Urinary bladder (tissue), 4 donors: ENCODE measurements around the gene DCUN1D2. TPM values are rescaled to one million over a fixed set of nuclear protein-coding genes. Genes with fewer than 3 reads are reported as not detected.
"Not testable (repeated sequence)": the region's sequence is repeated elsewhere in the genome, so short reads cannot be mapped to it uniquely, and the experiment has no call there.

Experiments
- DNase-seq: peaks from one replicate; pipeline ENCODE4 v3.0.0-alpha.2; 2015; ENCODE audit errors: extremely low spot score
- H3K27ac ChIP-seq: one replicate; pipeline ENCODE4 v1.5.1; 2013; ENCODE audit warnings: low read depth, mild to moderate bottlenecking, moderate library complexity
- H3K36me3 ChIP-seq: one replicate; pipeline ENCODE4 v1.6.1; 2013; ENCODE audit warnings: mild to moderate bottlenecking, moderate library complexity; ENCODE audit not compliant: insufficient read depth
- H3K4me1 ChIP-seq: one replicate; pipeline ENCODE4 v1.6.1; 2013; ENCODE audit warnings: mild to moderate bottlenecking, moderate library complexity; ENCODE audit not compliant: insufficient read depth
- H3K4me3 ChIP-seq: one replicate; pipeline ENCODE4 v1.5.1; 2013; ENCODE audit warnings: low read depth, low read length
- WGBS: extraction: QIAGEN DNeasy Blood & Tissue Kit; methylation state at CpG from one replicate; pipeline ENCODE4 v1.1.7; 2013; 5-methylcytosine and 5-hydroxymethylcytosine counted together
- polyA plus RNA-seq: library from polyadenylated mRNA; stranded (reverse); fragments of 200-250 nt; gene quantifications from one replicate; pipeline ENCODE4 v1.2.3, GENCODE V29; 2013
- total RNA-seq: library from RNA; depleted of rRNA; stranded (reverse); fragments of >200 nt; gene quantifications from one replicate; pipeline ENCODE4 v1.2.3, GENCODE V29; 2014
- donor health status: healthy with polysubstance abuse.
- donor health status: healthy.

Gene DCUN1D2
- total and polyA plus RNA-seq, 2 donors: 14.7 to 21.3 TPM

DNA sequence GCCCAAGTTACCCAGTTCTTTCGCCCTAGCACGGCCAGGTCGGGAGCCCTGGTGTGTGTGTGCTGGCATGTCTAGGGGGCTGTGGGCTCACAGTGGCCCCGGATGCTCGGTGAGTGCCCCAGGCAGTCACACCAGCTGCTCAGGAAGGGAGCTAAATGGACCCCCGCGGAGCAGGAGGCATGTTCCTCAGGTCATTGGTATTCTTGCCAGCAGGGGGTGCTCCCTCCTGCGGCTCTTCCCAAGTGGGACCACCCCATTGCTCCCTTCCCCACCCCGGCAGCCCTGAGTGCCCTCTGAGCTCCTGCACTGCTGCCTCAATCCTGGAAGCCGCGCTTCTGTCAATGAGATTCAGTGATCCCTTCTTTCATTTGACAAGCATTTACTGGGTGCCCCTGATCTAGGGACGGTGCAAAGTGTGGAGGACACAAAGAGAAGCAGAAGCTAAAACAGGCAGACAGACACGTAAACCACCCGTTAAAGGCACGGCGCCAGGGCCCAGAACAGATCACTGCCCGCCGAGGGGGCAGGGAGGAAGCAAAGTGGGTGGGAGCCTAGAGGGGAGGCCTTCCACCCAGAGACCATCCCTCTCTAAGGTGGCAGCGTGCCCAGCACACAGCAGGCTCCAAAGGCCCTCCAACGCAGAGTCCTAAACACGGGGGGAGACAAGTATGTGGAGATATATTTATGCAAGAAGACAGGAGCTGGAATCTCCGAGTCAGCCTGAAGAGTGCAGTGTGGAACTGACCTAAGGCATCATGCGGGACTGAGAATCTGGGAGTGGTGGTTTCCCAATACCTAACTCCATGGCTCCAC, 32.1 kb downstream of the DCUN1D2 start:
- Histone ChIP-seq H3K27ac (no peak overlapping the region), H3K36me3 (peaks cover 2% of the 10 kb centered on the region), H3K4me3 (no peak overlapping the region), H3K4me1 (no peaks in the 10 kb centered on the region)
- DNase-seq: no peak
- 66% methylated on average over 23 of the region's 23 CpGs for WGBS

DNA sequence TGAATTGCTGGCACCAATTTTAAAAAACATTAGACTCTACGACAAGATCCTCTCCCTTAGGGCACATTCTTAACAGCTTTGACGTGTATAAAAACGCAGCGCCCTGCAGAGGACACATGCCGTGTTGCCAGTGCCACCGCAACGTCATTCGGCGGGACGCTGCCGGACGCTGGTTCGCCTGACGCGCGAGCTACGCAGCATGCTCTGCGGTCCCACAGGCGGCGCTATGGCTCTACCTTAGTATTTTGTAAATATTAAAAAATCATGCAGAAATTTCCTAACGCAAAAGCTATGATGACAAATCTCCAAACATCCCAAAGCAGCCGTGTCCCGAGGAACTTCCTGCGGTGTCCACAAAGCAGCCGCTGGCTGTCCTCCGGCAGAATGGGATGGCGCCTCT, 33.0 kb downstream of the DCUN1D2 start:
- no peak overlapping the region for H3K27ac ChIP-seq
- WGBS: 91% methylated on average over 27 of the region's 27 CpGs
- H3K4me1 ChIP-seq: no peaks in the 10 kb centered on the region
- no peak for DNase-seq
- no peak overlapping the region for H3K4me3 ChIP-seq
- peaks cover 2% of the 10 kb centered on the region for H3K36me3 ChIP-seq

DNA sequence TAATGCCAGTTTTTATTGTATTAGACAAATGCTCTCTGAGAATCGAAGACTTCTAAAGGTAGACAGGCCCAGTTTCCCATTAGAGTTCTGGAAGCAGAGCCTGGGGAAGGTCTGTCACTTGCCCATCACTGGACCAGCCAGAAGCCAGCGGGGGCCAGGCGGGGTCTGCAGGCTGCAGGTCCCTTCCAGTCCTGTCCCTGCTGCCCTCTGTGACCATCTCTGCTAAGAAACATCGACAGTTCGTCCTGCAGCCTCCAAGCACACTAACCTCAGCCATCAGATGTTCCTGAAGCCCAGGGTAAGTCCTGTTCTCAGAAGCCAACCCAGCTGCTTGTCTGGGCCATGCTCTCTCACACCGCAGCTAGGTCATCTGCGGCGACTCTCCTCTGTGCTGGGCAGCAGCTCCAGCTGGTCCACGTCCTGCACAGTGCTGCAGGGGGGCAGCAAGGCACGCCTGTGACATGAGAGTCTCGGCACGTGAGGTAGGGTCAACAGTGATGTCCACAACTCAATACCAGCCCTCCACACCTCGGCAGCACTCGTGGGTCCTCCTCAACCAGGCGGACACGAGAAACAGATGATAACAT, 34.3 kb downstream of the DCUN1D2 start:
- peaks cover 2% of the 10 kb centered on the region for H3K36me3 ChIP-seq

DNA sequence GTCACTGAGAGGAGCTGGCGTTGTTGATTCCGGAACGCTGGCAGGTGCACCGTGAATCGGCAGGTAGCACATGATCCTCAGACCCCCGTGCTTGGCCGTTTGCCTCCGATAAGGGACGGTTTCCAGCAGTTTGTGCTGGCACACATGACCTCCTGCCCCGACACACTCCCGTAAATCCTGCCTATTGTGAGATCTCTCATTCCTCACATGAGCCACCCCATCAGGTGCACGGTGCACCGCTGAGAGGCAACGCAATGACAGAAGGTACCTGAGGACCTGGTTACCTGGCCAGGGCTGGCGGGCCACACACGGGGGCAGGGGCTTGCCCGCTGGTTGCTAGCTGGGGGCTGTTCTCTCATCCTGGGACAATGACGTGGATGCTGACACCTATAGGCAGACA, 35.1 kb downstream of the DCUN1D2 start:
- H3K4me1 ChIP-seq: no peaks in the 10 kb centered on the region
- no peak overlapping the region for H3K27ac ChIP-seq
- no peak for DNase-seq
- H3K36me3 ChIP-seq: peaks cover 2% of the 10 kb centered on the region
- WGBS: 95% methylated on average over 18 of the region's 18 CpGs
- no peak overlapping the region for H3K4me3 ChIP-seq

More for the DNA sequence above, 34.3 kb downstream of the DCUN1D2 start:
- Histone ChIP-seq H3K4me1 (no peaks in the 10 kb centered on the region), H3K27ac (no peak overlapping the region), H3K4me3 (no peak overlapping the region)
- WGBS: 94% methylated on average over 16 of the region's 16 CpGs
- no peak for DNase-seq

DNA sequence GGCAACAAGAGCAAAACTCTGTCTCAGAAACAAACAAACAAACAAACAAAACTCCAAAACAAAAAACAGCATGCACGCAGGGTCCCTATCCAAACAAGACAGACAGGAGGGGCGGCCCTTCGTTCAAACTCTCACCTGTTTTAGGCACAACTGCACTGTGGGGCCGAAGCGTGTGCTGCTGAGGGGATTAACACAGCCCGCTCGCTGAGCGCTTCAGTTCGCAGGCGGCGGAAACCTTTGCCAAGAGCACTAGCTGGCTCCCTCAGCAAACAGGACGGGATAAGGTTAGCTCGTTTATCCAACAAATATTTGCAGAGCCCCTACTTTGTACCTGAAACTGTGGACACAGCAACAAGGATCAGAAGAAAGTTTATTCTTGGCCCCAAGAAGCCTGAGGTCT, 35.6 kb downstream of the DCUN1D2 start:
- no peak for DNase-seq
- Histone ChIP-seq H3K4me3 (no peak overlapping the region), H3K36me3 (no peaks in the 10 kb centered on the region), H3K27ac (no peak overlapping the region), H3K4me1 (no peaks in the 10 kb centered on the region)
- WGBS: 96% methylated on average over 13 of the region's 13 CpGs

DNA sequence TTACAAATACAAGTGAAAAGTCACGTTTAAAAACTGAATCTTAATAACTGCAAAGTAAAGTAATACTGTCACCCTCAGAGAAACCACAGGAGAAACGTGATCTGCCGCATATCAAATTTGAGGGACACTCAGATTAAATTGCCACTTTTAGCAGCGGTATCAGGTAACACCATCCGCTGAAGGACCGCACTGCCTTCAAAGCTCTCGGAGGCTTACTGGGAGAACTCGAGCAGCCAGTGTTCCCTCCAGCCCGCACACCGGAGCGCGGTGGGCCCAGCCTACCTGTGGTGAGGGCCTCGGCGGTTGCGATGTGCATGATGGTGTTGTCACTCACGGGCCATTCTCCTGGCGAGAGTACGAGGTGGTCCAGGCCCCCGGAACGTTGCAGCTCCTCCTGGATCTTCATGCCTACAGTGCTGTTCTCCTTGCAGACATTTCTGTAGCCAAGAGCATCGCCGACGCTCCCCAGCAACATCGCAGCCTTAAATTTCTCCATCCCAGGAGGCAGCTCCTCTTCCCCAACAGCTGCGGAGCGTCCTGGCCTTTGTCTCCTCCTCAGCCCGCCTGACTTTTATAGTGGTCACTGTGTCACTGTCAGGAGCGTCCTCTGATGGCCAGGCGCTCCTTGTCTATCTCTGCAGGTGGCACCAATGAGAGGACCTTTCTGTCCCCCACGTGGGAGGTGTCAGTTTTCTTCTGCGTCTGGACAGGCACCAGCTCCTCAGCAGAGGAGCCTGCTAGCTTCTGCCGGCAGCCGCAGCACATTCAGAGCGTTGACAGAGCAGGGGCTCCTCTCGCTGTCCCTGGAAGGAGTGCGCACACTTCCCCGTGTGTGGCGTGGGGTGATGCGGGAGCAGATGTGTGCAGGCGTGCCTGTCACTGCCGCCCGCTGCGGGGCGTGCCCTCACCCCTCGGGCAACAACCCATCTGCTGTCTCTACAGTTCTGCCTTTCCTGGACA, 37.3 kb downstream of the DCUN1D2 start, which contains the start of gene ADPRHL1:
Gene ADPRHL1, minus strand, starts transcription at position 547 of the 960 bp plus-strand sequence. Its CDS starts 51 bp downstream, at position 496.
- WGBS: 65% methylated on average over 45 of the region's 45 CpGs
- H3K27ac ChIP-seq: no peak within 1 kb of the TSS
- H3K4me1 ChIP-seq: no peaks in the 10 kb centered on the region
- no peak within 1 kb of the TSS for H3K4me3 ChIP-seq
- no peak for DNase-seq
- H3K36me3 ChIP-seq: no peaks in the 10 kb centered on the region

DNA sequence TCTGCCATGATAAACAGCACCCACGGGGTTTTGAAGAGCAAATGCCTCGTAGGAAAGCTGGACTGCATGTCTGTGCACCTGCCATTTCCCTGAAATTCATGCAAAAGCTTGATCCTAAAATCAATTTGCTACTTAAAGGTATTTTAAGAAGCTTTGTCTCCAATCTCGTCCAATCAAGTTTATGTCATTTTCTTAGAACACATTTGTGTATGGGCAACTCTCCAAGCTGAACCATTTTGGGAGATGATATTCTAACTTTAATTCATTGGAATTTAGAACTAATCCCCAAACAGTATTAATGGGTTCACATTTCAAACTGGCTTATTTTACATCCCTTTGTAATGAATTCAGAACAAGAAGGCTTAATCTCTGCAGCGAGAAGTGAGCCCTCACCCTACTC, 38.0 kb downstream of the DCUN1D2 start:
- no peak for DNase-seq
- no peak overlapping the region for H3K4me3 ChIP-seq
- H3K27ac ChIP-seq: no peak overlapping the region
- H3K36me3 ChIP-seq: no peaks in the 10 kb centered on the region
- no peaks in the 10 kb centered on the region for H3K4me1 ChIP-seq
- 76% methylated on average over 4 of the region's 4 CpGs for WGBS

DNA sequence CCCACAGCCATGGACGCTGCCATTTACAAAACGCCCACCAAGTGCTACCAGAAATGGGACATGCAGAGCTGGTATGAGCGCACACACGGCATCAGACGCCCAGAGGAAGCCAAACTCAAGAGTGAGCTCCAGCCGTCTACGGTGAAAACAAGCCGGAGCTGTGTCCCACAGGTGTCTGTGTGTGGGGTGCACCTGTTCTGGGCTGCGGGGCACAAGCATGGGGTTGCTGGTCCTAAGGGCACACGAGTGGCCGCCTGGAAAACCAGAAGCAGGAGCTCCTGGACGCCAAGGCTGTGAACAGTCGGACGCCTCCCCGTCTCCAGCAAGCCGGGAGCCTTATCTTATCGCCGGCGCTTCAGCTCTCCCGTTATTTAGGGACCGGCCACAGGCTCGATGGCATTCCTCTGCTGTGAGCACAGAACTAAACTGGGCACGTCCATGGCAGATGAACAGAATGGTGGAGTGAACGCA, 38.5 kb downstream of the DCUN1D2 start:
- WGBS: 80% methylated on average over 24 of the region's 24 CpGs
- Histone ChIP-seq H3K27ac (no peak overlapping the region), H3K36me3 (no peaks in the 10 kb centered on the region), H3K4me3 (no peak overlapping the region), H3K4me1 (no peaks in the 10 kb centered on the region)
- no peak for DNase-seq

DNA sequence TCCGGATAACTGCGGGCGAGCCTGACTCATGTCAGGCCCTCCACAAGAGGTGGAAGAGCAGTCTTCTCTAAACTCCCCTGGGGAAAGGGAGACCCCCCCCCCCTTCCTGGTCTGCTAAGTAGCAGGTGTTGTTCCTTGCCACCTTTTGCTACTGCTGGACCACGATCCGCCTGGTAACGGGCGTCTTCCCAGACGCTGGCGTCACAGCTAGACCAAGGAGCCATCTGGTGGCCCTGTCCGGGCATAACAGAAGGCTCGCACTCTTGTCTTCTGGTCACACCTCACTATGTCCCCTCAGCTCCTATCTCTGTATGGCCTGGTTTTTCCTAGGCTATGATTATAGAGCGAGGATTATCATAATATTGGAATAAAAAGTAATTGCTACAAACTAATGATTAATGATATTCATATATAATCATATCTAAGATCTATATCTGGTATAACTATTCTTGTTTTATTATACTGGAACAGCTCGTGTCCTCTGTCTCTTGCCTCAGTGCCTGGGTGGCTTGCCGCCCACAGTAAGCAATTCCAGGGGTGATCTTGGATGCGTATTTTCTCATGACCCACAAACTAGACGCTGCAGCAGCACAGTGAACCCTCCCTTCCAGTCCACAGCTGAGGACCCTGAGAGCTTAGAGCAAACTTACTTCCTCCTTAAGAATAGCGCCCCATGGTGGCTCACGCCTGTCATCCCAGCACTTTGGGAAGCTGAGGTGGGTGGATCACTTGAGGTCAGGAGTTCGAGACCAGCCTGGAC, 39.5 kb downstream of the DCUN1D2 start:
- H3K4me1 ChIP-seq, H3K36me3 ChIP-seq, DNase-seq, H3K27ac ChIP-seq, H3K4me3 ChIP-seq: not testable (repeated sequence)
- 74% methylated on average over 18 of the region's 19 CpGs for WGBS

DNA sequence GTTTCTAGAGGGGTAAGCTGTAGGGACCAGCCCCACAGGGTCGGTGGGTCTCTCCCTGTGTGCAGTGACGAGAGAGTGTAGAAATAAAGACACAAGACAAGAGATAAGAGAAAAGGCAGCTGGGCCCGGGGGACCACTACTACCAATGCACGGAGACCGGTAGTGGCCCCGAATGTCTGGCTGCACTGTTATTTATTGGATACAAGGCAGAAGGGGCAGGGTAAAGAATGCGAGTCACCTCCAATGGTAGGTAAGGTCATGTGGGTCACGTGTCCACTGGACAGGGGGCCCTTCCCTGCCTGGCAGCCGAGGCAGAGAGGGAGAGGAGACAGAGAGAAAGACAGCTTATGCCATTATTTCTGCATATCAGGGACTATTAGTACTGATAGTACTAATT, 40.2 kb downstream of the DCUN1D2 start:
- H3K36me3 ChIP-seq, H3K27ac ChIP-seq, H3K4me1 ChIP-seq, DNase-seq, H3K4me3 ChIP-seq: not testable (repeated sequence)
- WGBS: 87% methylated on average over 9 of the region's 9 CpGs

DNA sequence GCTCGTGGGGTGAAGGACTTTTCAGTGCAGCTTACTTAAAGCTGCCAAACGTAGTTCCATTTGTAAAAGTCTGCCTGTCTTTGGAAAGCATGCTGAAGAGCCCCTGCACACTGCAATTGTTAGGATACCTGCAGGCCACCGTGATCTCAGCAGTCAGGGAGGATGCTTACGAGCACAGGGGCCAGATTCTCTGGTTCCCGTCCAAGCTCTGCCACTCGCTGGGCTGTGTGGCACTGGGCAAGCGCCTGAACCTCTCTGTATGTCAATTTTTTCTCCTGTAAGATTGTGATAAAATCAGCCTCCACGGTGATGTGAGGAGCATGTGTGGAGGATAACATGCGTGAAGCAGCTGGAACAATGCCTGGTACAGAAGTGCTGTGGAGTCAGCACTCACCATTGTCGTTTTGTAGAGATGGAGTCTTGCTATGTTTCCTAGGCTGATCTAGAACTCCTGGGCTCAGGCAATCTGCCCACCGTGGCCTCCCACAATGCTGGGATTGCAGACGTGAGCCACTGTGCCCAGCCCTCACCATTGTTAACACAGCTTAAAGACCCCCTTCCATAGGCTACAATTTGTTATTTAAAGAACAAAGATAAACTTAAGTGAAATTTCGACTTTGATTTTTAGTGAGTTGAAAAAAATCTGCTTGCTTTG, 40.7 kb downstream of the DCUN1D2 start:
- no peak overlapping the region for H3K4me3 ChIP-seq
- H3K27ac ChIP-seq: no peak overlapping the region
- no peaks in the 10 kb centered on the region for H3K4me1 ChIP-seq
- 81% methylated on average over 13 of the region's 13 CpGs for WGBS
- DNase-seq: no peak
- no peaks in the 10 kb centered on the region for H3K36me3 ChIP-seq

DNA sequence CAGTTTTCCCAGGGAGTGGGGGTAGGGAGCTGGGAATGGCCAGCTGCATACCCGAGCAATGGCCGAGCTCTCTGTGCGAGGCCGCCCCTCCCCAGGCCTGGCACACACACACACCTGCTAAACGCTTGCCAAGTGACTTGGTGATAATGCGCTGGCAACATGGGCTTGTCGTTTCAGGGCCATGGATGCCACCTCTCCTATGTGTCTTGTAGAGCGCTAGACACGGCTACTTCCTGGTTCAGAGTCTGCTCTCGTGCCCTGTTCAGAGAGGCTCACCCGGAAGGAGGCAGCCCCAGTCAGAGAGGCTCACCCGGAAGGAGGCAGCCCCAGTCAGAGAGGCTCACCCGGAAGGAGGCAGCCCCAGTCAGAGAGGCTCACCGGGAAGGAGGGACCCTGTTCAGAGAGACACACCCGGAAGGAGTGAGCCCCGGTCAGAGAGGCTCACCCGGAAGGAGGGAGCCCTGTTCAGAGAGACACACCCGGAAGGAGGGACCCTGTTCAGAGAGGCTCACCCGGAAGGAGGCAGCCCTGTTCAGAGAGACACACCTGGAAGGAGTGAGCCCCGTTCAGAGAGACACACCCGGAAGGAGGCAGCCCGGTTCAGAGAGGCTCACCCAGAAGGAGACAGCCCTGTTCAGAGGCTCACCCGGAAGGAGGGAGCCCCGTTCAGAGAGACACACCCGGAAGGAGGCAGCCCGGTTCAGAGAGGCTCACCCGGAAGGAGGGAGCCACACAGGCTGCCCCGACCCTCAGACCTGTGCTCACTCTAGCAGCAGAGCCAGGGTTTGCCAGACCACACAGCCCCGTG, 41.4 kb downstream of the DCUN1D2 start:
- H3K36me3 ChIP-seq: no peaks in the 10 kb centered on the region
- no peak for DNase-seq
- 72% methylated on average over 29 of the region's 29 CpGs for WGBS
- H3K4me1 ChIP-seq: no peaks in the 10 kb centered on the region
- no peak overlapping the region for H3K4me3 ChIP-seq
- H3K27ac ChIP-seq: no peak overlapping the region
